ENCODE results near the gene RIGI. TPM values are rescaled to one million over a fixed set of nuclear protein-coding genes. Genes with fewer than 3 reads are reported as not detected.

The RIGI gene
- total RNA-seq, 1 donor from 2014 or later = 5.8 TPM

GRCh38 chr9:32487981-32488380, 38.0 kb downstream of the RIGI start:
- Mint-ChIP-seq H3K4me1 (ENCODE audit: unreplicated experiment) (no peaks in the 10 kb centered on the region), H3K9me3 (no peaks in the 10 kb centered on the region), H3K4me3 (no peak overlapping the region), H3K27ac (no peak overlapping the region), H3K36me3 (peaks cover 12% of the 10 kb centered on the region), H3K27me3 (no peaks in the 10 kb centered on the region)
- no peak for DNase-seq (ENCODE audit: extremely low spot score, unreplicated experiment)
- TF ChIP-seq, protein P1, sequence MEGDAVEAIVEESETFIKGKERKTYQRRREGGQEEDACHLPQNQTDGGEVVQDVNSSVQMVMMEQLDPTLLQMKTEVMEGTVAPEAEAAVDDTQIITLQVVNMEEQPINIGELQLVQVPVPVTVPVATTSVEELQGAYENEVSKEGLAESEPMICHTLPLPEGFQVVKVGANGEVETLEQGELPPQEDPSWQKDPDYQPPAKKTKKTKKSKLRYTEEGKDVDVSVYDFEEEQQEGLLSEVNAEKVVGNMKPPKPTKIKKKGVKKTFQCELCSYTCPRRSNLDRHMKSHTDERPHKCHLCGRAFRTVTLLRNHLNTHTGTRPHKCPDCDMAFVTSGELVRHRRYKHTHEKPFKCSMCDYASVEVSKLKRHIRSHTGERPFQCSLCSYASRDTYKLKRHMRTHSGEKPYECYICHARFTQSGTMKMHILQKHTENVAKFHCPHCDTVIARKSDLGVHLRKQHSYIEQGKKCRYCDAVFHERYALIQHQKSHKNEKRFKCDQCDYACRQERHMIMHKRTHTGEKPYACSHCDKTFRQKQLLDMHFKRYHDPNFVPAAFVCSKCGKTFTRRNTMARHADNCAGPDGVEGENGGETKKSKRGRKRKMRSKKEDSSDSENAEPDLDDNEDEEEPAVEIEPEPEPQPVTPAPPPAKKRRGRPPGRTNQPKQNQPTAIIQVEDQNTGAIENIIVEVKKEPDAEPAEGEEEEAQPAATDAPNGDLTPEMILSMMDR (conservative IDR thresholded peaks at IDR 0.05) = no peak

DNA sequence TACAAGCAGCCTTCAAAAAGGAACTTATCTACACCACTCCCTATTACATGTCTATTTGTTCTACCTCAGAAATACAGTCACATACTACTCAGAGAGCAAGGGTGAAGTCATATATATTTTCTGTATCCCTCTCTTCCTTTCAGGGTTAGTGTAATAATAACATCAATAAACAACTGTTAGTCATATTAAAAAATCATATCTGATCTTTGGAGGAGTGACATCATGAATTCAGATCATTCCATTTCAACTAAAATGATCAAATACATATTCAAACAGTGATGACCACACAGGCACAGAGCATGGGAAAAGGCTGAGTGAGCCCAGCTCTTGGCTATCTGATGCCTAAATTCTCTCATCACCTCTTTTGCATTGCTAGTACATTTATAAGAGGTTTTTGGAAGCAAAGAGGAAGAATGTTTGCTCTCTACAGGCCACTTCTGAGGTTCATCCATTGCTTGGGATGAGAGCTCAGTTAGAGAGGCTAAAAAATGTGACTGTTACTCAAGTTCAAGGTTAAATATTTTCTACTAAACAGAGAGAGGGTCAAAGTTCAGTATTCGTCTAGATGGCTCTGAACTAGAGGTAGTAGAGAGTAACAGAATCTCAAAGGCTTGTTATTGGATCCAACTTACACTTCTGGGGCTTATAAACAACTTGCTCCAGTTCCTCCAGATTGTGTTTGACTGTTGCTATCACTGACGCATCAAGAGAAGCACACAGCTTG, 39.0 kb downstream of the RIGI start:
- no peaks in the 10 kb centered on the region for H3K27me3 Mint-ChIP-seq
- H3K4me3 Mint-ChIP-seq = no peak overlapping the region
- H3K27ac Mint-ChIP-seq = no peak overlapping the region
- no peaks in the 10 kb centered on the region for H3K9me3 Mint-ChIP-seq
- TF ChIP-seq, protein P1 (conservative IDR thresholded peaks at IDR 0.05) = no peak
- DNase-seq (ENCODE audit: extremely low spot score, unreplicated experiment) = no peak
- H3K4me1 Mint-ChIP-seq (ENCODE audit: unreplicated experiment) = no peaks in the 10 kb centered on the region
- peaks cover 16% of the 10 kb centered on the region for H3K36me3 Mint-ChIP-seq

GRCh38 chr9:32483343-32483742, 42.7 kb downstream of the RIGI start:
- Mint-ChIP-seq H3K4me1 (ENCODE audit: unreplicated experiment) (no peaks in the 10 kb centered on the region), H3K27ac (no peak overlapping the region), H3K27me3 (no peaks in the 10 kb centered on the region), H3K4me3 (no peak overlapping the region), H3K36me3 (peaks cover 17% of the 10 kb centered on the region), H3K9me3 (no peaks in the 10 kb centered on the region)
- TF ChIP-seq, protein P1 (conservative IDR thresholded peaks at IDR 0.05) = no peak
- no peak for DNase-seq (ENCODE audit: extremely low spot score, unreplicated experiment)

Other genes starting within 250 kb of the RIGI start
- 31.6 and 32.5 TPM in 2 replicates for gene ACO1, start 141.6 kb downstream of the RIGI start, total RNA-seq (ENCODE audit: low replicate concordance)
- 9.1 and 12.7 TPM in 2 replicates for gene SMIM27, start 26.1 kb upstream of the RIGI start, total RNA-seq (ENCODE audit: low replicate concordance)
- gene TOPORS, start 26.4 kb upstream of the RIGI start, total RNA-seq (ENCODE audit: low replicate concordance) = 16.7 and 18.4 TPM in 2 replicates
- gene NDUFB6, start 47.0 kb upstream of the RIGI start, total RNA-seq (ENCODE audit: low replicate concordance) = 42.9 and 45.6 TPM in 2 replicates
- gene TAF1L, start 109.5 kb upstream of the RIGI start, total RNA-seq (ENCODE audit: low replicate concordance) = not detected in 2 replicates